NCI-H1436 treated with DMSO at 0.1 percent for 48 hours (cell line): Measurements from ENCODE around the gene SLFN13.
A peak's percentile ranks its signal among the peaks of the same experiment; 100 is the strongest.
"Not testable (repeated sequence)": the region's sequence is repeated elsewhere in the genome, so short reads cannot be mapped to it uniquely, and the experiment has no call there.

Experiments used
- DNase-seq: peaks from one replicate; lab custom pipeline; 2025; lab: John Stamatoyannopoulos, UW

The SLFN13 gene, protein sequence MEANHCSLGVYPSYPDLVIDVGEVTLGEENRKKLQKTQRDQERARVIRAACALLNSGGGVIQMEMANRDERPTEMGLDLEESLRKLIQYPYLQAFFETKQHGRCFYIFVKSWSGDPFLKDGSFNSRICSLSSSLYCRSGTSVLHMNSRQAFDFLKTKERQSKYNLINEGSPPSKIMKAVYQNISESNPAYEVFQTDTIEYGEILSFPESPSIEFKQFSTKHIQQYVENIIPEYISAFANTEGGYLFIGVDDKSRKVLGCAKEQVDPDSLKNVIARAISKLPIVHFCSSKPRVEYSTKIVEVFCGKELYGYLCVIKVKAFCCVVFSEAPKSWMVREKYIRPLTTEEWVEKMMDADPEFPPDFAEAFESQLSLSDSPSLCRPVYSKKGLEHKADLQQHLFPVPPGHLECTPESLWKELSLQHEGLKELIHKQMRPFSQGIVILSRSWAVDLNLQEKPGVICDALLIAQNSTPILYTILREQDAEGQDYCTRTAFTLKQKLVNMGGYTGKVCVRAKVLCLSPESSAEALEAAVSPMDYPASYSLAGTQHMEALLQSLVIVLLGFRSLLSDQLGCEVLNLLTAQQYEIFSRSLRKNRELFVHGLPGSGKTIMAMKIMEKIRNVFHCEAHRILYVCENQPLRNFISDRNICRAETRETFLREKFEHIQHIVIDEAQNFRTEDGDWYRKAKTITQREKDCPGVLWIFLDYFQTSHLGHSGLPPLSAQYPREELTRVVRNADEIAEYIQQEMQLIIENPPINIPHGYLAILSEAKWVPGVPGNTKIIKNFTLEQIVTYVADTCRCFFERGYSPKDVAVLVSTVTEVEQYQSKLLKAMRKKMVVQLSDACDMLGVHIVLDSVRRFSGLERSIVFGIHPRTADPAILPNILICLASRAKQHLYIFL

DNA sequence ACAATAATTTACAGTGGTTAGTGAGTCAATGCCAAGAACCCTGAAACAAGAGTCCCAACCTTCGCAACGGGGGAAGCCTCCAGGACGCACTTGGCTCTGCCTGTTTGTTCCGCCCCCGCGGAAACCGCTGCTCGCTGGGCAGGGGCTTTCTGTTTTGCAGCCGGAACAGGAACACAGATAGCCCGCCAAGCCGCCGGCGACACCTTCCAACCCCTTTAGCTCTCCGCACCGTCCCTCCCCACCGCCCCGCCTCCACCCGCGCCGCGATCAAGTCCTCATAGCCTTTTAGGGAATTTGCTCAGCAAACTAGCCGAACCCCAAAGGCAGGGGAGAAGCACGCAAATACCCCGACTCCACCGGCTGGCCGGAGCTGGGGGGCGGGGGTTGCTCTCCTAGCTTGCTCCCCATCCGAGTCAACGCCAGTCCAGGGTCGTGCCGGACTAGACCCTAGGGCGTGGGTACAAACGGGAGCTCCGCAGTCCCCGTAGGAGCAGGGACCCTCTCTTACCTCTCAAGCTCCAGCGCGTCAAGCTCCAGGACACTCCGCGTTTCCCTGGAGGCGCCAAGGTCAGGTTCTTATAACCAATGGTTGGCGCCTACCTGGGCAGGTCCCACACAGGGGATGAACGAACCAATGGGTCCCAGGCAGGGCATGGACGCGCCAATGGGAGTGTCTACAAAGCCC is at the start of gene SLFN13:
SLFN13 (minus strand) TSS at position 553 of the 685 bp plus-strand sequence. CDS start 3,086 bp downstream, outside the sequence.
- peak; percentile 39 for DNase-seq

DNA sequence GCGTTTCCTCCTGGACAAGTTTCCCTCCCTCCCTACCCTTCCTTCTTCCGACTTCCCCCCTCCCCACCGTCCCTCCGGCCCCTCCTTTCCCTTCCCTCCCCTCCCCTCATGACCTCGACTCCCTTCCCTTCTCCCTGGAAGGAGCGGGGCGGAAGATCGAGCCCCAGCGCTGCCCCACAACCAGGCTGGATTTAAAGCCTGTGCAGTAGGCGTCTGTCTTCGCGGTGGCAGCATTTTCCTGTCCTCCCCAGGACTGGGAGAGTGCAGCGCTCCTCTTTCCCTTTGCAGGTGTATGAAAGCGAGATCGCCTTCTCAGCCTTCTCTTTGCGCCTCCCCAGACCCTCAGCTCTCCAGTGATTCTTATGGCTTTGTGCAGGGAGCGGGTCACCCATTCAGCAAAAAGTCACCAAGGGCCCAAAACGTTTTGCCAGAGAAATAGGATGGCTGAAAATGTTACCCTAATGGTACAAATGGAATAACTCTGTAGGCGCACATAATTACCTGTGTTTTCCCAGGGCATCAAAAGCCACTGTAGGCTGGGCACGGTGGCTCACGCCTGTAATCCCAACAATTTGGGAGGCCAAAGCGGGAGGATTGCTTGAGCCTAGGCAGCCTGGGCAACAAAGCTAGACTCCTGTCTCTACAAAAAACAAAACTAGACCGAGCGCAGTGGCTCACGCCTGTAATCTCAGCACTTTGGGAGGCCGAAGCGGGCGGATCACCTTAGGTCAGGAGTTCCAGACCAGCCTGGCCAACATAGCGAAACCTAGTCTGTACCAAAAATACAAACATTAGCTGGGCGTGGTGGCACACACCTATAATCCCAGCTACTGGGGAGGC is 48.1 kb upstream of the SLFN13 start:
- DNase-seq = no peak

DNA sequence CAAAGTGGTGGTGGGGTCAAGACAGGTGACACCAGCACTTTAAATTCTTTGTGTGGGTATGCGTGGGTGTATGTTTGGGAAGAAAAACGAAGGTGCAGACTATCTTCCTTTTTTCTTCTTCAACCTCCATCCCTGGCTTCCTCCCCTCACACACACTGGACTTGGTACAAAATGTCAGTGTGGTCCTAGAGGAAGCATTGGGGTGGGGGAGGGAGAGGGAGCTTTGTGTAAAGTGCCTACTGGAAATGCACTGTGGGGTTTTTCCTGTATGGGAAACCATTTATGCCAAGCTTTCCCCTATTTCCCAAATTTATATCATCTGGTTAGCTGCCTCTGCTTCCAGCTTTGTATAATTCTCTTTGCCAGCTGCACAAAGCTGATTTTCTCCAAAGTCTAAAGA is 44.5 kb upstream of the SLFN13 start:
- no peak for DNase-seq

DNA sequence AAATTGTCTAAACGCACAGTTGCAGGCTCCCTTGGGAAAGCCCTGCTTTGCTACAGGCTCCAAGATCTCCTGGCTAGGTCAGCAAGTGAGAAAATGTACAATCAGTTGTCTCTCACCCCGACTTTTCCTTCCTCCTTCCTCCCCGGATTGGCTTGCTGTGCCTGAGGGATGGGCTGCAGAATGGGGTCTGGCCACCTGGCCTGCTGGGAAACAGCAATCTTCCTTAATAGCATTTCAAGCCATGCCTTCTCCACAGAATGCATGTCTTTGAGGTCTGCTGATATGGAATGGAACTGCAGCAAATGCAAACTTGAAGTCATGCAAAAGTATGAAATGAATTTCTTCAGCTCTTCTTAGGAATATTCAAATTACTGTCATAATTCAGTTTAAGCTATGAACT is 42.9 kb upstream of the SLFN13 start:
- DNase-seq = no peak

DNA sequence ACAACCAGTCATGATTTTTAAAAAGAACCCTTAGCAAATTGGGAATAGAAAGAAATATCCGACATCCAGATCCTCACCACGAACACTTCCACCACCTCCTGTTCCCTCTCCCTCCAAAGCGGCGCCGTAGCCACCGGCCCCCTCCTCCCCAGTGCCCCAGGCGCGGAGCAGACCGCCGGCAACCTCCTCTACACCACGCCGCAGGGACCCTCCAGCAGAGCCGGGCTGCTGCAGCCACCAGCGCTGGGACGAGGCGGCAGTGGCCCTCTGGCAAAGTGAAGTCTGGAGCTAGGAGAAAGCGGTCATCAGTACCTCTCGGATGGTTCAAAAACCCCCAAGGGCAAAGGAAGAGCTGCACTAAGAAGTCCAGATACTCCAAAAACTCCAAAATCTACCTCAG is 41.4 kb upstream of the SLFN13 start:
- no peak for DNase-seq

DNA sequence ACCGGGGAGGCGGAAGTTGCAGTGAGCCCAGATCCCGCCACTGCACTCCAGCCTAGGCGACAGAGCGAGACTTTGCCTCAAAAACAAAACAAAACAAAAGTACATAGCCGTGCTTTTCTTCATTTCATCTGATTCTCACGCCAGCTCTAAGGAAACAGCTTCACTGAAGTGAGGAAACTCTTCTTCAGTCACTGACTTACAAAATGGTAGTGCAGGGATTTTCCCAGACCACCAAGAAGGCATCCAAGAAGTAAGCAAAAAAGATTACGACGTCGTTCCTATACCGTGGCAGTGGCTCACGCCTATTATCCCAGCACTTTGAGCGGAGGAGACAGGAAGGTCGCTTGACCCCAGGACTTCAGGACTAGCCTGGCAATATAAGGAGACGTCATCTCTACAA is 40.4 kb upstream of the SLFN13 start:
- no peak for DNase-seq

DNA sequence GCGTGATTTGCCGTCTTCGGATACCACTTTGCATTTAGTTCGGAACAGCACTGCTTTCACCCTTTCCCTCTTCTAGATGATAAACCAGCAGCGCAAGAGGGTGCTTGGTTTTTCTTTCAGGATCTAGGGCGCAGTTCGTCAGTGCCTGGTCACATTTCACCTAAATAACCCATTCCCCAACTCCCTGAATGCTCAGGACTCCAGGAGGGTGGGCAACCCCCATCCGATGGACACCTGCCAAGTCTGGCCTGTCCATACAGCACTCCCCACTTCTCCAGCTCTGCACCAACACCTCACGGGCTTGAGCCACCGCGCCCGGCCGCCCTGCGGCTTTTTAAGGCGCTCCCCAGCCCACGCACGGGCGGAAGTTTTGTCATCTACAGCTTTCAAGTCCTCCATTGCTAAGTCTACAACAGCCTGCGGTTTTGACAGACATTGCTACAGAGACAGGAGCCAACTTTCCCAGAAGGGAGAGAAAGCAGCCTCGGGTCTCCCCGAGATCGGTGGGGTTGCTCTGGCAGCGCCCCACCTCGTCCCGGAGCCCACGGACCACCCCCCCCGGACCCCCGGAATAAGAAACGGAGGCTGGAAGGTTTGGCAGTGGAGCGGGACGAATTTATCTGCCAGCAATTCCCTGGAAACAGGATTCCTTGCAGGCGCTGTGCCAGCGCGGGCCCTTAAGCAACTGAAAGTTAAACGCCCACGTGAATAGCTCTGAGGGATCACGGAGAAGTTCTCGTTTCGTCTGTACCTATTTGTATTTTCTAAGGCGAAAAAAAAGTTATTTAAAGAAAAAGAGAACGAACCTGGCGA is 38.6 kb upstream of the SLFN13 start:
- no peak for DNase-seq

DNA sequence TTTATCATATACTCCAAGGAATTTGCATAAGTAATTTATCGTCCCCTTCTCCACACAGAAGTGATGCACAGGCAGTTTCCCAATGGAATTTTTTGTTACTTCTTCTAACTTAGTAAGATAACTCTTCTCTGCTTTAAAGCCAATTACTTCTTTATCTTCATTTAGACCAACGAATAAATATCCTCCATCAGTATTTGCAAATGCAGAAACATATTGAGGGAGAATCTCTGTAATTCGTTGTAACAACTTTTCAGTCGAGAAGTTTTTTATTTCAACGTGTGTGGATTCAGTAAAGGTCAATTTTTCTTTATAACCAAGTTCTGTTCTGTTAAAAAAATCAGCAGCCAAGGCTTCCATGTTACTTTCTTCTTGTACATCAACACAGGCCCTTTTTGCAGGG is 30.7 kb upstream of the SLFN13 start:
- DNase-seq = no peak

DNA sequence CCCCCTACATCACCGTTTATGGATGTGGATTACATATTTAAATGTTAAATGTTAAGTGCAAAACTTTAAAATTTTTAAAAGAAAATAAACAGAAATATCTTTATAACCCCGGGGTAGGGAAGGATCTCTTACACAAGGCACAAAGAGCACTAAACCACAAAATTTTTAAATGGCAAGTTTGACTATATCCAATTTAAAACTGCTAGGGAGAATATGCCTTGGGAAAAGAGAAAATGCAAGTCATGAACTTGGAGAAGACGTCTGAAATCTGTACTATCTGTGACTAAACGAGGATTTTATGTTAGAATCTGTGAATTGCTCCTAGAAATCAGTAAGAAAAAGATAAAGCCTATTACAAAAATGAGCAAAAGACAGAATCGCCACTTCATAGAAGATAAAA is 28.7 kb upstream of the SLFN13 start:
- no peak for DNase-seq

DNA sequence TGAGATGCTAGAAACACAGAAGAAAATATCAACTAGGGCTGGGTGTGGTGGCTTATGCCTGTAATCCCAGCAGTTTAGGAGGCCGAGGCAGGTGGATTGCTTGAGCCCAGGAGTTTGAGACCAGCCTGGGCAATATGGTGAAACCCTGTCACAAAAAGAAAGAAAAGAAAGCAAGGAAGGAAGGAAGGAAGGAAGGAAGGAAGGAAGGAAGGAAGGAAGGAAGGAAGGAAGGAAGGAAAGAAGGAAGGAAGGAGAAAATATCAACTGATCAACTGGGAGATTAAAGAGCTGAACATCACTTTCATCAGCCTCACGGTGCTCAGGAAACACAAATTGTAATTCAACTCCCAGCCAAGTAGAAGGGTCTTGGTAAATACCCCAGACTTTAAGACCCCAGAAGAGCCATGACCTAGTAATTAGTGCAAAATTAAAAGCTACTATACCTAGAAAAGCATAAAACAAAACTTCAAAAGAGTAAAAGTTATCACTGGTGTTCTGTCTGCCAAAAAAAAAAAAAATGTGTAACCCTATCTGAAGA is 27.8 kb upstream of the SLFN13 start:
- no peak for DNase-seq

DNA sequence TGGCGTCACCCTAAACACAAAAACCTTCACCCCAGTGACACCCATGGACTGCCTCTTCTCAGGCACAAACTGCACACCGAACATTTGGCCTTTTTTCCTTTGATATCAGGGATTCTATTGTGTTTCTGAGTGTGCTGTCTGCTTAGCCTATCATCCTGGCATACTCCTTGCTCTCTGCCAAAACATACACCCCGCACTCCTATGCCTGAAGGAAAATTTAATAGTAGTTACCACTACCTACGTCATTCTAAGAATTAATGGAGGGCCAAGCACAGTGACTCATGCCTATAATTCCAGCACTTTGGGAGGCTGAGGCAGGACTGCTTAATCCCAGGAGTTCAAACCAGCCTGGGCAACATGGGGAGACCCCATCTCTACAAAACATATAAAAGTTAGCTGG is 19.9 kb upstream of the SLFN13 start:
- no peak for DNase-seq

DNA sequence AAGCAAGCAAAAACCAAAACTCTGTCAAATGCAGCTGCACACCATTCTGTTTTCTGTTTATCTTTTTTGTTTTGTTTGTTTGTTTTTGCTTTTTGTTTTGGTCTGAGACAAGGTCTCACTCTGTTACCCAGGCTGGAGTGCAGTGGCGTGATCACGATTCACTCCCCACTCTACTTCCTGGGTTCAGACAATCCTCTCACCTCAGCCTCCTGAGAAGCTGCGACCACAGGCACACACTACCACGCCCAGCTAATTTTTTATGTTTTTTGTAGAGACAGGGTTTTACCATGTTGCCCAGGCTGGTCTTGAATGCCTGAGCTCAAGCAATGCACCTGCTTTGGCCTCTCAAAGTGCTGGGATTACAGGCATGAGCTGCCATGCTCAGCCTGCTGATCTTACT is 19.3 kb upstream of the SLFN13 start:
- no peak for DNase-seq

DNA sequence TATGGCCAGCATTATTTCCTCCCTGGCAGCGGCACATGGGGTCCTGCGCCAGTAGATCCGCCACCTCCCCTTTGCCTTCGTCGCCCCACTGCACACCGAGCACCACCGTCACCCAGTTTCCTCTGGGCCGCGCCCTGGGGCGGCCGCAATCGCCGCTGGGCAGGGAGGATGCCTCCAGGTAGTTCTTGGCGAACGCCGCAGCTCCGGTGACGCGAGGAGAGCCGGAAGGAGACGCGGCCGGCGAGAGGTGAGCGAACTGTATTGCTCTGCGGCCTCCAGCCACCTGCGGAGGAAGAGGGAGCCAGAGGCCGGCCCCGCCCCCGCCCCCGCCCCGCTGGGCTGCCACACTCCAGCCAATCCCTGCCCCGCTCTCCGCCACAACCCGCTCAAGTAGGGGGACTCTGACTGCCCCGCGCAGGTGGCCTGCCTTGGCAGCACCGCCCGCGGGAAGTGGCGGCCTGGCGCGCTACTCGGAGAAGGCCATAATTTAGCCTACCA is 11.8 kb upstream of the SLFN13 start:
- no peak for DNase-seq

DNA sequence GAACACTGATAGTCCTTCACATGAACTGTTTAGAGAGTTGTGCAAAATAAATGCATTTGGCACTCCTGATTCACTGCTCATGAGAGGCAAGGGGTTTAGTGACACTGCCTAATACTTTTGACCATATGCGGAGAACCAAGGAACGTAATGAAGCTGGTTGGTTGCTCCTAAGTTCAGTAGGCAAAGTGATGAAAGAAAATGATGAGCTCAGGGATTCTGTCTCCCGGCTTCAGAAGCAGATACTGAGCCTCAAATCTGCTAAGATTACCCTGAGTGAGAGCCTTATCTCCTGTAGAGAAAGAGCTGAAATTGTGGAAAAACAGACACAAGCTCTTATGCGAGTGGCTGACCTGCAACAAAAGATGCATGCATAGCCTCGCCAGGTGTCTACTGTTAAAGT is 5.5 kb upstream of the SLFN13 start:
- not testable (repeated sequence) for DNase-seq

DNA sequence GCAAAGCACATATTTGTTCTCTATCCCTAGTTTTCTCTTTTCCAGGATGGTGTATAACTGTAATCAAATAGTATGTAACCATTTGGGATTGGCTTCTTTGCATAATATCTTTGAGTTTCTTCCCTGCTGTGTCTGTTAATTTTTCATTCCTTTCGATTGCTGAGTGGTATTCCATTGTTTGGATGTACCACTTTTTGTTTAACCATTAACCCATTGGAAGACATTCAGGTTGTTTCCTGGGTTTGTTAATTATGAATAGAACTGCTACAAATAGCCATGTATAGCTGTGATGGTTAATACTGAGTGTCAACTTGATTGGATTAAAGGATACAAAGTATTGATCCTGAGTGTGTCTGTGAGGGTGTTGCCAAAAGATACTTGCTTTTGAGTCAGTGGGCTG is 4.6 kb upstream of the SLFN13 start:
- DNase-seq = no peak

DNA sequence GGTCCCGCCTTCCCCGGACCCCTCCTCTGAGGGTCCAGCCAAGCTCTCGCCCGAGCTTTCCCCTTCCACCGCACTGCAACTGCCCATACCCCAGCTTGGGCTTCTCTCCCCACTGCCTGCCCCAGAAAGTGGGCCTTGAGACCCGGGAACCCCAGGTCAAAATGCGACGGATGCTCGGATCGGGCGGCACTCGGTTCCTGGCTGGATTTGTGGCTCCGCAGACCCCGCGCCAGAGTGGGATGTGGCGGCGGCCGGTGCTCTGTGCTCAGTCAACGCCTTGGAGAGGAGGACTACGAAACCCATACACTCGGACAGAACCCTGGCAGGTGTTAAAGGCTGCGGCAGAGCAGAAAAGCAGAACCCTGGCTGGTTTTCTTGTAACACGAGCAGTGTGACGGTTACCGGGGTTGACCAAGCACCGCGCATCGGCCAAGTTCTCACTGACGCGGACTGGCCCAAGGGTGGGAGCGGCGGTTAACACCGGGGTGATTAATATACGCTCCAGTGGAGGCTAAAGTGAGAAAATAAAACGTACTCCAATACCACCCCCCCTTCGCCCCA is 885 bp upstream of the SLFN13 start:
- no peak for DNase-seq

DNA sequence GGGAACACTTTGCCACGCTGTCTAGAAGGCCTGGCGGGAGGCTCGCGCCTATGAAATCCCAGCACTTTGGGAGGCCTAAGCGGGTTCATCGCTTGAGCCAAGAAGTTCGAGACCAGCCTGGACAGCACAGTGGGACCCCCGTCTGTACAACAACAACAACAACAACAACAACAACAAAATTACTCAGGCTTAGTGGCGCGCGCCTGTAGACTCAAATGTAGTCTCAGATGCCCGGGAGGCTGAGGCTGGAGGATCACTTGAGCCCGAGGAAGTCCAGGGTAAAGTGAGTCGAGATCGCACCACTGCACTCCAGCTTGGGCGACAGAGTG is 297 bp upstream of the SLFN13 start:
- no peak for DNase-seq

DNA sequence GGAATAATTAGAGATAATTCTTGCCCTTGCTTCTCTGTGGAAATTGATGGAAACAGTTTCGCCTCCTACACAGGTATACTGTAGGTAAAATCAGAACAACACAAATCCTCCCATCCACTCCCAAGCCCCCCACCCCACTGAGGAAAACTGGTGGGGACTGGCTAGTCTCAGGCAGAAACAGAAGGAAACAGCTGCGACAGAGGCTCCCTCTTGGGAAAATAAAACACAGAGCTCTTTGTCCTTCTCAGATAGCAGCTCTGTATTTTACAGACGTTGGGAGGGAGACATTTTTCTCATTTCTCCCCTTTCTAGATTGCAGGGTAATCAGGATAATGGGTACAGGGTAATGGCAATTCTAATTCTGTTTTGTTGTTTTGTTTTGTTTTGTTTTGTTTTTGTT is 1.1 kb downstream of the SLFN13 start:
- no peak for DNase-seq

DNA sequence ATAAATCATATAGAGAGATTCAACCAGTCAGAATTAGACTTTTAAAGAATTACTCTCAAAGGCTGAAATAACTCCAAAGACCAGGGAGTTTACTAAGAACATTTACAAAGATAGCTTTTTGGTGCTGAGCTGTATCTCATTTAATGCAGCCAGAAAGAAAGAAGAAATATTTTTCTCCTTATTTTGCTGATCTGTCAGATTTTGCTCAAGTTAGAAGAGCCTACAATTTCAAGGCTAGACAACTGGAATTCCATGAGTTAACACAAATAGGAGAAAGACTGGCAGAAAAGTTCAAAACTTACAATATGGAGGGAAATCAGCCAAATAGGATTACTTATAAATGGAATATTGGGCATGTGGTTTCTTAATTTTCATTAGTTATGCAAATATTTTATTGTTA is 10.1 kb downstream of the SLFN13 start:
- no peak for DNase-seq
